Activated naive CD8-positive, alpha-beta T cell treated with anti-CD3 and anti-CD28 coated beads, Interleukin-2, amount 50 U/mL, for 24 hours (primary cell): ENCODE measurements around the gene SCYGR2.

Source experiments
- ATAC-seq: fragments of 150-1000 bp; cut with Tn5 transposase; one replicate; pipeline ENCODE4 v1.10.0; 2021
- DNase-seq: peaks from one replicate; pipeline ENCODE4 v3.0.0; 2021
- H3K27ac Mint-ChIP-seq: one replicate; pipeline ENCODE4 v1.8.0; 2021; ENCODE audit warnings: mild to moderate bottlenecking, mixed read lengths
- H3K27me3 Mint-ChIP-seq: one replicate; pipeline ENCODE4 v1.8.0; 2021; ENCODE audit warnings: mixed read lengths
- H3K36me3 Mint-ChIP-seq: one replicate; pipeline ENCODE4 v1.8.0; 2021; ENCODE audit warnings: low read depth, mixed read lengths
- H3K4me1 Mint-ChIP-seq: one replicate; pipeline ENCODE4 v1.8.0; 2021; ENCODE audit warnings: mixed read lengths
- H3K4me3 Mint-ChIP-seq: one replicate; pipeline ENCODE4 v1.8.0; 2021; ENCODE audit warnings: mild to moderate bottlenecking, moderate library complexity, mixed read lengths
- H3K9me3 Mint-ChIP-seq: one replicate; pipeline ENCODE4 v1.8.0; 2021; ENCODE audit warnings: mixed read lengths

SCYGR2 gene

GRCh38 chr2:227617316-227618230, 18.9 kb downstream of the SCYGR2 start, which contains the start of gene SCYGR4:
TSS of gene SCYGR4 (plus strand) at chr2:227617498. CDS start at chr2:227617498, 0 bp downstream.
- Mint-ChIP-seq H3K4me3 (no peak within 1 kb of the TSS), H3K9me3 (no peaks in the 10 kb centered on the region), H3K27me3 (peaks cover 10% of the 10 kb centered on the region), H3K27ac (no peak within 1 kb of the TSS), H3K36me3 (no peaks in the 10 kb centered on the region), H3K4me1 (no peaks in the 10 kb centered on the region)
- ATAC-seq (no peak), DNase-seq (no peak)

DNA sequence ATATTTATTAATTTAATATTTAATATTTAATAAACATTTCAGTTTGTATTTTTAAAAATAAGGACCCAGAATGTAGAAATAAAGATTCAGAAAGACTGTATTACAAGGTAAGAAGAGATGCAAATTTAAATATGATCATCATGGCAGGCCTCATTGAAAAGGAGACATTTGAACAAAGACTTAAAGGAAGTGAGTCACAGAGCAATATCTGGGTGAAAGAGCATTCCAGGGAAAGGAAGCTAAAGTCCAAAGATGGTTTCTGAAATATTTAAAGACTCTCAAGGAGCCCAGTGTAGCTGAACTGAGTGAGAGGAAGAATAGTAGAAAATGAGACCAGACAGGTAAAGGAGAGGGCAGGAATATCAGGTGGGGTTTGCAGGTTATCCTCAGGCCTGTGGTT, 24.5 kb downstream of the SCYGR2 start:
- no peak for ATAC-seq
- no peak overlapping the region for H3K27ac Mint-ChIP-seq
- H3K4me1 Mint-ChIP-seq: no peaks in the 10 kb centered on the region
- DNase-seq: no peak
- no peak overlapping the region for H3K4me3 Mint-ChIP-seq
- H3K36me3 Mint-ChIP-seq: no peaks in the 10 kb centered on the region
- peaks cover 2% of the 10 kb centered on the region for H3K27me3 Mint-ChIP-seq
- H3K9me3 Mint-ChIP-seq: no peaks in the 10 kb centered on the region

- Mint-ChIP-seq H3K36me3 (no peaks in the 10 kb centered on the region), H3K27ac (no peak overlapping the region), H3K9me3 (no peaks in the 10 kb centered on the region), H3K4me1 (no peaks in the 10 kb centered on the region), H3K4me3 (no peak overlapping the region), H3K27me3 (peaks cover 15% of the 10 kb centered on the region)
- no peak for DNase-seq
- ATAC-seq: no peak
These were observed 26.7 kb downstream of the SCYGR2 start for GRCh38 chr2:227625420-227625819.

DNA sequence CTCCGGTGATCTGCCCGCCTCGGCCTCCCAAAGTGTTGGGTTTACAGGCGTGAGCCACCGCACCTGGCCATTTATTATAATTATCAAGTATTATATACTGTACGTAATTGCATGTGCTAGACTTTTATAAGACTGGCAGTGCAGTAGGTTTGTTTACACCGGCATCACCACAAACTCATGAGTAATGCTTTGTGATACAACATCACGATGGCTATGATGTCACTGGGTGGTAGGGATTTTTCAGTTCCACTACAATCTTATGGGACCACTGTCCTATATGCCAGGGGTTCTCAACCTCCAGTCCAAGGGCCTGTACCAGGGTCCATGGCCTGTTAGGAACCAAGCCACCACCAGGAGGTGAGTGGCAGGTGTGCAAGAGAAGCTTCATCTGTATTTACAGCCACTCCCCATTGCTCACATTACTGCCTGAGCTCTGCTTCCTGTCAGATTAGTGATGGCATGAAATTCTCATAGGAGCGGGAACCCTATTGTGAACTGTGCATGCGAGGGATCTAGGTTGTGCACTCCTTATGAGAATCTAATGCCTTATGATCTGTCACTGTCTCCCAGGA, 28.0 kb downstream of the SCYGR2 start:
- DNase-seq (no peak), ATAC-seq (no peak)
- no peaks in the 10 kb centered on the region for H3K4me1 Mint-ChIP-seq
- H3K36me3 Mint-ChIP-seq: no peaks in the 10 kb centered on the region
- H3K27ac Mint-ChIP-seq: no peak overlapping the region
- no peaks in the 10 kb centered on the region for H3K9me3 Mint-ChIP-seq
- no peak overlapping the region for H3K4me3 Mint-ChIP-seq
- H3K27me3 Mint-ChIP-seq: peaks cover 17% of the 10 kb centered on the region

DNA sequence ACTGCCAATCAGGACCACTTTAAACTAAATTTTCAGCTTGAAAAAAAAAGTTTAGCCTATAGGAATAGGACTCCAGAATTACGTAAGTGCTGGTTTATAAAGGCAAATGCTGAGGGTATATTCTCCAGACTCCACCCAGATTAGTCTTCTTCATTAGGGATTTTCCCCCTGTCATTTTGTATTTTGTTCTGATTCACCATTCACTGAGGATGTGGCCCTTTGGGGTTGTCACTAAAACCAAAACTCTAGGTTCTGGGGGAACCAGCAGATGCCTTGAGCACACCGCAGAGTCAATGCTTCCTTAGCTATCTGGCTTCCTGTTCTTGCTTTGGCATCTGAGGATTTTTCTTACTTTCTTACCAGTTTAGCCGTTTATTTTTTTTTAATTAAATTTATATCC, 29.1 kb downstream of the SCYGR2 start:
- ATAC-seq (peak; percentile 69), DNase-seq (no peak)
- H3K27ac Mint-ChIP-seq: no peak overlapping the region
- H3K36me3 Mint-ChIP-seq: no peaks in the 10 kb centered on the region
- peaks cover 21% of the 10 kb centered on the region for H3K27me3 Mint-ChIP-seq
- H3K9me3 Mint-ChIP-seq: no peaks in the 10 kb centered on the region
- no peaks in the 10 kb centered on the region for H3K4me1 Mint-ChIP-seq
- H3K4me3 Mint-ChIP-seq: no peak overlapping the region

GRCh38 chr2:227629435-227629834, 30.7 kb downstream of the SCYGR2 start:
- no peaks in the 10 kb centered on the region for H3K4me1 Mint-ChIP-seq
- no peak for DNase-seq
- no peaks in the 10 kb centered on the region for H3K36me3 Mint-ChIP-seq
- no peaks in the 10 kb centered on the region for H3K9me3 Mint-ChIP-seq
- ATAC-seq: no peak
- H3K27ac Mint-ChIP-seq: no peak overlapping the region
- H3K27me3 Mint-ChIP-seq: peaks cover 21% of the 10 kb centered on the region
- H3K4me3 Mint-ChIP-seq: no peak overlapping the region

DNA sequence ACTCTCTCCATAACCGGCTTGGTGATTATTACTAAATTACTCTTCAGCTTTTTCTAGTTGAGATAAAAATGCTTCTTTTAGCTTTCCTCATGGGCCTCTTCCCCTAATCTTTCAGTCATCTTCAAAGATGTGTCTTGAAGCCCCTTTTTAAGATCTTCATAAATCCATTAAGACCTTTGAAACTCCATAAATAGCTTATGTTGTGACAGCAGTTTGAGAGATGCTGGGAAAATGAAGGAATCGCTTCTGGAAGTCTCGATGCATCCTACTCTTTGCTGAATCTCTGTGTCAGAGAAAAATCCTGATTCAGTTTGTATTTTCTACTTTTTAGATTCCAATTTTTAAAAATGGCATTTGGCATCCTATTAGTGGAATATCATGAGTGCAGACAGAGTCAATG, 31.6 kb downstream of the SCYGR2 start:
- H3K4me1 Mint-ChIP-seq: no peaks in the 10 kb centered on the region
- peaks cover 21% of the 10 kb centered on the region for H3K27me3 Mint-ChIP-seq
- no peak for ATAC-seq
- DNase-seq: no peak
- H3K36me3 Mint-ChIP-seq: no peaks in the 10 kb centered on the region
- H3K4me3 Mint-ChIP-seq: no peak overlapping the region
- H3K9me3 Mint-ChIP-seq: no peaks in the 10 kb centered on the region
- H3K27ac Mint-ChIP-seq: no peak overlapping the region

GRCh38 chr2:227632827-227633226, 34.1 kb downstream of the SCYGR2 start:
- H3K36me3 Mint-ChIP-seq: no peaks in the 10 kb centered on the region
- no peak for DNase-seq
- H3K9me3 Mint-ChIP-seq: no peaks in the 10 kb centered on the region
- H3K4me1 Mint-ChIP-seq: no peaks in the 10 kb centered on the region
- H3K27ac Mint-ChIP-seq: no peak overlapping the region
- no peak for ATAC-seq
- H3K27me3 Mint-ChIP-seq: peaks cover 21% of the 10 kb centered on the region
- no peak overlapping the region for H3K4me3 Mint-ChIP-seq

DNA sequence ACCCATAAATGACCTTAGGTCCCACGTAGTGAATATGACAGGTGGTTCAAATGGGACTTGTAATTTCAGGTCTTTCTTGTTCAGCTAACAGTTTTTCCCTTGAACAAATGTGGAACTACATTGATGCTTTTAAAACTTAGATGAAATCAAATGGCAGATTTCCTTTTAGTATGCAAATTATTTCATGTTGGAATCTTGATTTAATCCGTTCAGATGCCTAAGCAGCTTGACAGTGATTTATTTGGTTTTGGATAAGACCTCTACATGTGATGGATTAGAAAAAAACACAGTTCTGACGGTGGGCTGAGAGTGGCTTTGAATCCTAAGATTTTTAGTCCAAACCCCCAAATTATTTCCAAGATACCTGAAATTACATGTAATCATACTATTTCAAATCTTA, 35.5 kb downstream of the SCYGR2 start:
- DNase-seq (no peak), ATAC-seq (no peak)
- Mint-ChIP-seq H3K9me3 (no peaks in the 10 kb centered on the region), H3K4me1 (no peaks in the 10 kb centered on the region), H3K27me3 (peaks cover 14% of the 10 kb centered on the region), H3K36me3 (no peaks in the 10 kb centered on the region), H3K27ac (no peak overlapping the region), H3K4me3 (no peak overlapping the region)

GRCh38 chr2:227642656-227643055, 44.0 kb downstream of the SCYGR2 start:
- DNase-seq (no peak), ATAC-seq (no peak)
- Mint-ChIP-seq H3K36me3 (no peaks in the 10 kb centered on the region), H3K9me3 (no peaks in the 10 kb centered on the region), H3K27ac (no peak overlapping the region), H3K4me3 (no peak overlapping the region), H3K27me3 (peaks cover 2% of the 10 kb centered on the region), H3K4me1 (no peaks in the 10 kb centered on the region)

- Mint-ChIP-seq H3K36me3 (no peaks in the 10 kb centered on the region), H3K27ac (no peak overlapping the region), H3K4me1 (no peaks in the 10 kb centered on the region), H3K9me3 (no peaks in the 10 kb centered on the region), H3K27me3 (peaks cover 6% of the 10 kb centered on the region), H3K4me3 (no peak overlapping the region)
- no peak for ATAC-seq
- no peak for DNase-seq
These were observed 45.4 kb downstream of the SCYGR2 start for GRCh38 chr2:227643990-227644551.
